H9 (cell line): Measurements from ENCODE around the gene CYB561D1. TPM values are rescaled to one million over a fixed set of nuclear protein-coding genes. Genes with fewer than 3 reads are reported as not detected.

Experiments
- DNase-seq: peaks from one replicate; pipeline ENCODE4 v3.0.0-alpha.2; 2017
- H2AFZ ChIP-seq: one replicate; pipeline ENCODE4 v1.6.1; 2013; ENCODE audit warnings: mild to moderate bottlenecking, low read length, control low read depth, moderate library complexity
- H2AK5ac ChIP-seq: 2 replicates; pipeline ENCODE4 v1.6.1; 2013; ENCODE audit warnings: low read length, control low read depth, mixed read lengths; ENCODE audit not compliant: insufficient read length
- H2BK120ac ChIP-seq: one replicate; pipeline ENCODE4 v1.6.1; 2013; ENCODE audit warnings: low read depth, mild to moderate bottlenecking, low read length, control low read depth, inconsistent platforms; ENCODE audit not compliant: poor library complexity, severe bottlenecking
- H2BK12ac ChIP-seq: 2 replicates; pipeline ENCODE4 v1.6.1; 2013; ENCODE audit warnings: low read length, control low read depth, mixed read lengths, low read depth; ENCODE audit not compliant: insufficient read length
- H2BK15ac ChIP-seq: 2 replicates; pipeline ENCODE4 v1.6.1; 2013; ENCODE audit warnings: low read depth, low read length, control low read depth
- H2BK20ac ChIP-seq: one replicate; pipeline ENCODE4 v1.6.1; 2013; ENCODE audit warnings: low read depth, mild to moderate bottlenecking, low read length, control low read depth, inconsistent platforms; ENCODE audit not compliant: poor library complexity, severe bottlenecking
- H2BK5ac ChIP-seq: 2 replicates; pipeline ENCODE4 v1.6.1; 2013; ENCODE audit warnings: low read length, control low read depth, mixed read lengths; ENCODE audit not compliant: insufficient read length
- H3K14ac ChIP-seq: 2 replicates; pipeline ENCODE4 v1.6.1; 2013; ENCODE audit warnings: low read length, control low read depth; ENCODE audit not compliant: insufficient read depth
- H3K18ac ChIP-seq: 2 replicates; pipeline ENCODE4 v1.6.1; 2013; ENCODE audit warnings: low read depth, mild to moderate bottlenecking, mixed read lengths, low read length, control low read depth; ENCODE audit not compliant: insufficient read length
- H3K23ac ChIP-seq: 2 replicates; pipeline ENCODE4 v1.6.1; 2013; ENCODE audit warnings: low read length, control low read depth, mixed read lengths, low read depth; ENCODE audit not compliant: insufficient read length
- H3K23me2 ChIP-seq: 2 replicates; pipeline ENCODE4 v1.6.1; 2013; ENCODE audit warnings: low read depth, mild to moderate bottlenecking, mixed read lengths, low read length, control low read depth; ENCODE audit not compliant: insufficient read length, poor library complexity, severe bottlenecking
- H3K27ac ChIP-seq: 2 replicates; pipeline ENCODE4 v1.5.1; 2013; ENCODE audit warnings: low read length, control low read depth, mixed read lengths, low read depth; ENCODE audit not compliant: insufficient read length
- H3K27me3 ChIP-seq: 2 replicates; pipeline ENCODE4 v1.6.1; 2013; ENCODE audit warnings: low read length, control low read depth, inconsistent platforms; ENCODE audit not compliant: insufficient read depth
- H3K4ac ChIP-seq: 2 replicates; pipeline ENCODE4 v1.6.1; 2013; ENCODE audit warnings: low read depth, mild to moderate bottlenecking, control low read depth, inconsistent platforms, low read length, moderate library complexity
- H3K4me1 ChIP-seq: 2 replicates; pipeline ENCODE4 v1.6.1; 2013; ENCODE audit warnings: low read length, control low read depth, inconsistent platforms; ENCODE audit not compliant: insufficient read depth
- H3K4me2 ChIP-seq: 2 replicates; pipeline ENCODE4 v1.6.1; 2013; ENCODE audit warnings: low read length, control low read depth, mixed read lengths; ENCODE audit not compliant: insufficient read length, insufficient read depth
- H3K56ac ChIP-seq: 2 replicates; pipeline ENCODE4 v1.6.1; 2013; ENCODE audit warnings: low read depth, mild to moderate bottlenecking, mixed read lengths, low read length, control low read depth; ENCODE audit not compliant: insufficient read length
- H3K79me1 ChIP-seq: 2 replicates; pipeline ENCODE4 v1.6.1; 2013; ENCODE audit warnings: low read depth, mild to moderate bottlenecking, moderate library complexity, low read length, control low read depth, inconsistent platforms; ENCODE audit not compliant: insufficient read depth, poor library complexity, severe bottlenecking
- H3K79me2 ChIP-seq: 2 replicates; pipeline ENCODE4 v1.6.1; 2013; ENCODE audit warnings: low read length, control low read depth, inconsistent platforms; ENCODE audit not compliant: insufficient read depth
- H3K9ac ChIP-seq: 2 replicates; pipeline ENCODE4 v1.6.1; 2013; ENCODE audit warnings: low read length, control low read depth, mixed read lengths; ENCODE audit not compliant: insufficient read length; ENCODE audit errors: extremely low read depth
- H3K9me3 ChIP-seq: one replicate; pipeline ENCODE4 v1.6.1; 2013; ENCODE audit warnings: low read depth, low read length, inconsistent platforms; ENCODE audit not compliant: control insufficient read depth
- H3T11ph ChIP-seq: one replicate; pipeline ENCODE4 v1.6.1; 2013; ENCODE audit warnings: mild to moderate bottlenecking, low read length, control low read depth, inconsistent platforms
- H4K20me1 ChIP-seq: one replicate; pipeline ENCODE4 v1.6.1; 2013; ENCODE audit not compliant: control insufficient read depth, insufficient read length, insufficient read depth
- H4K5ac ChIP-seq: 2 replicates; pipeline ENCODE4 v1.6.1; 2013; ENCODE audit warnings: low read depth, mild to moderate bottlenecking, mixed read lengths, low read length, control low read depth; ENCODE audit not compliant: insufficient read length
- H4K8ac ChIP-seq: replicated peaks from 2 replicates; pipeline ENCODE4 v1.6.1; 2013; ENCODE audit warnings: low read length, control low read depth, mixed read lengths, low read depth; ENCODE audit not compliant: insufficient read length
- H4K91ac ChIP-seq: 2 replicates; pipeline ENCODE4 v1.6.1; 2013; ENCODE audit warnings: low read depth, mild to moderate bottlenecking, moderate library complexity, mixed read lengths, low read length, control low read depth; ENCODE audit not compliant: insufficient read length
- H3K27ac Mint-ChIP-seq, 3 experiments: 2 replicates in 2 of 3; 3 replicates in 1 of 3; pipeline ENCODE4 v1.8.0; 2020 to 2021; ENCODE audit warnings: mixed read lengths in 3 of 3, mild to moderate bottlenecking in 1 of 3, moderate library complexity in 1 of 3
- H3K27me3 Mint-ChIP-seq: 2 replicates; pipeline ENCODE4 v1.8.0; 2021; ENCODE audit warnings: low read depth, mild to moderate bottlenecking, moderate library complexity, mixed read lengths
- H3K36me3 Mint-ChIP-seq, 3 experiments: 2 replicates in 2 of 3; 3 replicates in 1 of 3; pipeline ENCODE4 v1.8.0; 2020 to 2021; ENCODE audit warnings: low read depth in 3 of 3, mixed read lengths in 3 of 3; ENCODE audit not compliant: insufficient read depth in 1 of 3
- H3K4me1 Mint-ChIP-seq, 2 experiments: 2 replicates each; pipeline ENCODE4 v1.8.0; 2020; ENCODE audit warnings: mixed read lengths in 2 of 2
- H3K4me3 Mint-ChIP-seq, 2 experiments: 2 replicates in 1 of 2; 3 replicates in 1 of 2; pipeline ENCODE4 v1.8.0; 2020 to 2021; ENCODE audit warnings: mild to moderate bottlenecking in 2 of 2, mixed read lengths in 2 of 2, moderate library complexity in 1 of 2
- H3K9me3 Mint-ChIP-seq, 2 experiments: 2 replicates in 1 of 2; 3 replicates in 1 of 2; pipeline ENCODE4 v1.8.0; 2020; ENCODE audit warnings: mild to moderate bottlenecking in 2 of 2, mixed read lengths in 2 of 2, moderate library complexity in 1 of 2
- WGBS: extraction: QIAGEN DNeasy Blood & Tissue Kit; methylation state at CpG from one replicate; pipeline ENCODE4 v1.1.7; 2013; ENCODE audit warnings: missing lambda C conversion rate, low lambda C conversion rate, mixed read lengths; ENCODE audit not compliant: insufficient read length; ENCODE audit errors: extremely low coverage; 5-methylcytosine and 5-hydroxymethylcytosine counted together
- total RNA-seq: library from RNA; stranded (reverse); gene quantifications from 2 replicates; pipeline ENCODE4 v1.2.1, GENCODE V29; 2021
- TF ChIP-seq, protein P1 (sequence below): fragments of 200-600 bp; sonication (generic); conservative IDR thresholded peaks from 3 replicates; pipeline ENCODE4 v1.8.0; 2021; ENCODE audit warnings: antibody characterized with exemption, mild to moderate bottlenecking

Gene CYB561D1
- total RNA-seq, 1 experiment from 2014 or later, result 6.5 TPM

DNA sequence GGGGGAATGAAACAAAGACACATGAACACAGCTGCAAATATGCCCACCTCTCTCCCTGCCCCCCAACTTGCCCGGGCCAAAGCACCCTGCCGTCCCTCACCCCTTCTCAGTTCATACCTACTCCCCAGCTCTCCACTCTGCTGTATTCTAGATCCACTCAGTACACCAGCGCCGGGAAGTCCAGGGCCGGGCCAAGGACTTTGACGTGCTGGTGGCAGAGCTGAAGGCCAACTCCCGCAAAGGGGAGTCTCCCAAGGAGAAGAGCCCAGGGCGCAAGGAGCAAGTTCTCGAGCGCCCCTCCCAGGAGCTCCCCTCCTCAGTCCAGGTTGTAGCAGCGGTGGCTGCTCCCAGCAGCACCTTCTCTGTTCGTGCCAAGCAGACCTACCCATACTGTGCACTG lies 5.2 kb upstream of the CYB561D1 start:
- WGBS, result no CpG with 5 or more reads among the region's 12 CpGs
- Mint-ChIP-seq H3K9me3 (no peaks in the 10 kb centered on the region), H3K4me1 (peaks cover 9 to 21% of the 10 kb centered on the region in 2 experiments), H3K4me3 (no peak overlapping the region; a peak in 1 of 5 replicates), H3K27ac (no peak overlapping the region), H3K27me3 (no peaks in the 10 kb centered on the region; the same call in 1 of the 2 replicates), H3K36me3 (peaks cover 5 to 53% (median 11%) of the 10 kb centered on the region in 3 experiments; a peak in 5 of 7 replicates)
- Histone ChIP-seq H2AFZ (no peak overlapping the region), H3K4ac (no peak overlapping the region), H2BK120ac (no peak overlapping the region), H3K79me1 (no peaks in the 10 kb centered on the region), H2BK5ac (no peak overlapping the region), H2BK15ac (no peak overlapping the region), H4K5ac (no peak overlapping the region), H3K9ac (no peak overlapping the region), H4K20me1 (no peaks in the 10 kb centered on the region), H2BK12ac (no peak overlapping the region), H3T11ph (no peak overlapping the region), H3K56ac (no peak overlapping the region), H3K18ac (no peak overlapping the region), H3K9me3 (no peaks in the 10 kb centered on the region), H2BK20ac (no peak overlapping the region), H3K14ac (no peak overlapping the region), H3K27me3 (no peaks in the 10 kb centered on the region), H3K4me2 (no peak overlapping the region), H3K79me2 (no peaks in the 10 kb centered on the region), H3K4me1 (peaks cover 2% of the 10 kb centered on the region; the same call in 1 of the 2 replicates), H4K91ac (no peak overlapping the region), H3K23ac (no peak overlapping the region), H2AK5ac (no peak overlapping the region), H4K8ac (no peak overlapping the region), H3K23me2 (peaks cover 9% of the 10 kb centered on the region), H3K27ac (no peak overlapping the region)
- DNase-seq, result no peak
- TF ChIP-seq, protein P1, sequence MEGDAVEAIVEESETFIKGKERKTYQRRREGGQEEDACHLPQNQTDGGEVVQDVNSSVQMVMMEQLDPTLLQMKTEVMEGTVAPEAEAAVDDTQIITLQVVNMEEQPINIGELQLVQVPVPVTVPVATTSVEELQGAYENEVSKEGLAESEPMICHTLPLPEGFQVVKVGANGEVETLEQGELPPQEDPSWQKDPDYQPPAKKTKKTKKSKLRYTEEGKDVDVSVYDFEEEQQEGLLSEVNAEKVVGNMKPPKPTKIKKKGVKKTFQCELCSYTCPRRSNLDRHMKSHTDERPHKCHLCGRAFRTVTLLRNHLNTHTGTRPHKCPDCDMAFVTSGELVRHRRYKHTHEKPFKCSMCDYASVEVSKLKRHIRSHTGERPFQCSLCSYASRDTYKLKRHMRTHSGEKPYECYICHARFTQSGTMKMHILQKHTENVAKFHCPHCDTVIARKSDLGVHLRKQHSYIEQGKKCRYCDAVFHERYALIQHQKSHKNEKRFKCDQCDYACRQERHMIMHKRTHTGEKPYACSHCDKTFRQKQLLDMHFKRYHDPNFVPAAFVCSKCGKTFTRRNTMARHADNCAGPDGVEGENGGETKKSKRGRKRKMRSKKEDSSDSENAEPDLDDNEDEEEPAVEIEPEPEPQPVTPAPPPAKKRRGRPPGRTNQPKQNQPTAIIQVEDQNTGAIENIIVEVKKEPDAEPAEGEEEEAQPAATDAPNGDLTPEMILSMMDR, result no peak
